Heart left ventricle (tissue), 16 donors: ENCODE measurements around the gene SCRN1. TPM values are rescaled to one million over a fixed set of nuclear protein-coding genes. Genes with fewer than 3 reads are reported as not detected.
A peak's percentile ranks its signal among the peaks of the same experiment; 100 is the strongest.

Experiments used
- ATAC-seq, 4 donors: fragments of 200-7000 bp; cut with Tn5 transposase; one replicate each; pipeline ENCODE4 v1.9.1; 2020 to 2022; ENCODE audit warnings: moderate library complexity in 4 of 4, mild to moderate bottlenecking in 3 of 4, moderate number of reproducible peaks in 1 of 4
- DNase-seq, 5 donors: peaks; one replicate each; pipeline ENCODE4 v3.0.0-alpha.2; 2020
- H3K27ac ChIP-seq, 12 donors: fragments of 200-600 bp; sonication (generic) in 4 of 12; one replicate each; pipeline versions ENCODE4 v1.5.0 to v1.8.0; 2016 to 2022; ENCODE audit warnings: mild to moderate bottlenecking in 2 of 12
- H3K27me3 ChIP-seq, 9 donors: fragments of 200-600 bp; sonication (generic) in 2 of 9; one replicate each; pipeline versions ENCODE4 v1.5.1 to v1.8.0; 2016 to 2022; ENCODE audit warnings: mild to moderate bottlenecking in 3 of 9
- H3K36me3 ChIP-seq, 9 donors: fragments of 200-600 bp; sonication (generic) in 2 of 9; one replicate each; pipeline versions ENCODE4 v1.5.0 to v1.8.0; 2018 to 2022; ENCODE audit warnings: mild to moderate bottlenecking in 2 of 9
- H3K4me1 ChIP-seq, 12 donors: fragments of 200-600 bp; sonication (generic) in 4 of 12; one replicate each; pipeline versions ENCODE4 v1.5.0 to v1.8.0; 2016 to 2022; ENCODE audit warnings: mild to moderate bottlenecking in 3 of 12
- H3K4me3 ChIP-seq, 12 donors: fragments of 200-600 bp; sonication (generic) in 4 of 12; one replicate each; pipeline versions ENCODE4 v1.5.0 to v1.8.0; 2017 to 2022; ENCODE audit warnings: mild to moderate bottlenecking in 9 of 12, moderate library complexity in 4 of 12
- H3K9me3 ChIP-seq, 12 donors: fragments of 200-600 bp; sonication (generic) in 4 of 12; one replicate each; pipeline versions ENCODE4 v1.5.0 to v1.8.0; 2016 to 2022; ENCODE audit warnings: mild to moderate bottlenecking in 1 of 12
- CTCF ChIP-seq, 12 donors: fragments of 200-600 bp; sonication (generic) in 4 of 12; IDR thresholded peaks; one replicate each; pipeline versions ENCODE4 v1.5.0 to v1.8.0; 2018 to 2022; ENCODE audit warnings: antibody characterized with exemption in 12 of 12, mild to moderate bottlenecking in 5 of 12
- POLR2A ChIP-seq, 2 donors: fragments of 450-650 bp; IDR thresholded peaks; one replicate each; pipeline ENCODE4 v1.6.1; 2017; ENCODE audit warnings: antibody characterized with exemption in 2 of 2, mild to moderate bottlenecking in 2 of 2, moderate library complexity in 2 of 2
- WGBS, 4 donors: extraction: QIAGEN DNeasy Blood & Tissue Kit in 2 of 4; methylation state at CpG; one replicate each; pipeline versions ENCODE4 v1.1.5 to v1.1.7; 2013 to 2018; 5-methylcytosine and 5-hydroxymethylcytosine counted together
- intact Hi-C, 10 donors: fragments of 100-400 bp; cut with DNase I; formaldehyde crosslinking; loops; one replicate each; pipeline versions ENCODE4 v1.11.1 to v1.14.2; 2022
- polyA plus RNA-seq, 2 donors: library from polyadenylated mRNA; stranded (reverse); fragments of 200-250 nt; gene quantifications; one replicate each; pipeline ENCODE4 v1.2.3, GENCODE V29; 2013
- total RNA-seq, 9 donors: library from RNA; depleted of rRNA in 2 of 9; stranded (reverse); fragments of >200 nt in 2 of 9; fragmentation: NEBNext Ultra II Directional in 3 of 9; extraction: Animal tissue kit (Norgen Biotek cat#: 25700) in 3 of 9; gene quantifications; one replicate each; pipeline versions ENCODE4 v1.1.0 to v1.2.4, GENCODE V29; 2016 to 2023
- donor health status: ischemic (EF 13 %, LVEDD 7.1; RV severe dilation, severe dysfunction).
- donor health status: healthy with polysubstance abuse.
- donor health status: DM: no; HTN: yes; CAD: no.
- donor health status: DM: no; HTN: no; CAD: no.
- donor health status: ischemic (EF 25% LVEDD 6.9; RV normal size, moderate dysfunction).
- donor health status: ischemic (EF 25% LVEDD 5.7; RV mildly dilated, moderate dysfunction).
- donor health status: healthy.
- donor health status: DM: yes; HTN: yes; CAD: no.
- donor health status: ischemic (EF 35%, LVEDD 5.7; RV mildly dilated, moderate dysfunction).
- donor health status: nonischemic (EF 11% LVEDD 7.7; RV severe dilation, severe dysfunction).
- donor health status: DM: yes; HTN: yes; CAD: no.
- donor health status: PGD.
- donor health status: ischemic (EF 29% LVEDD 5.4; RV normal size, mild dysfunction).
- donor health status: nonischemic (EF 23%, LVEDD 6.1; RV moderate dilation, normal function).

Gene SCRN1
- total and polyA plus RNA-seq, 11 donors: 2.7 to 40.2 (median 20.1) TPM

- peak overlapping the region; percentile 36 to 97 (median 90) for H3K27ac ChIP-seq
- TF ChIP-seq POLR2A (IDR thresholded peaks at IDR 0.05): no peak
- intact Hi-C loops: loop anchor here in 3 of 10 donors (2.0 to 10.0 kb wide), 4 partner anchors 35 to 258 kb away; partner anchors contain the start of genes MTURN (in 1 of the 3), SCRN1 (in 1 of the 3) and ZNRF2 (in 1 of the 3)
- ATAC-seq (peak in 3 of 4 donors; percentile 13 to 23 (median 16)), DNase-seq (no peak)
- H3K4me1 ChIP-seq: peaks cover 0 to 48% (median 30%) of the 10 kb centered on the region in 12 donors
- H3K27me3 ChIP-seq: no peaks in the 10 kb centered on the region
- peak overlapping the region; percentile 30 to 98 (median 85) for H3K4me3 ChIP-seq
- H3K36me3 ChIP-seq: no peaks in the 10 kb centered on the region
- H3K9me3 ChIP-seq: no peaks in the 10 kb centered on the region
- 1 to 2% (median 1%) methylated on average over 10 of the region's 10 CpGs for WGBS, 4 donors
Measured at GRCh38 chr7:30027065-30027456, 37.5 kb upstream of the SCRN1 start.

- Histone ChIP-seq H3K4me1 (peaks cover 0 to 47% (median 30%) of the 10 kb centered on the region in 12 donors), H3K27ac (peak within 1 kb of the TSS; percentile 48 to 97 (median 90)), H3K27me3 (no peaks in the 10 kb centered on the region), H3K4me3 (peak within 1 kb of the TSS; percentile 62 to 98 (median 88)), H3K36me3 (peaks cover 0 to 3% (median 0%) of the 10 kb centered on the region in 9 donors), H3K9me3 (no peaks in the 10 kb centered on the region)
- peak; percentile 97 to 98 (median 98) for DNase-seq
- intact Hi-C loops: loop anchor here in 3 of 10 donors (2.0 to 10.0 kb wide), 4 partner anchors 36 to 258 kb away; partner anchors contain the start of genes MTURN (in 1 of the 3), SCRN1 (in 1 of the 3) and ZNRF2 (in 1 of the 3)
- ATAC-seq: peak; percentile 94 to 98 (median 94)
- 0% methylated on average over 32 to 35 of the region's 35 CpGs for WGBS, 4 donors
- TF ChIP-seq POLR2A (IDR thresholded peaks at IDR 0.05): no peak
- TF ChIP-seq CTCF (IDR thresholded peaks at IDR 0.05): no peak
Measured at GRCh38 chr7:30026229-30027064, 36.8 kb upstream of the SCRN1 start, which contains the start of gene FKBP14. Gene FKBP14 (minus strand): TSS chr7:30026702. CDS start chr7:30026508, 194 bp downstream.

GRCh38 chr7:30023524-30023923 is 33.9 kb upstream of the SCRN1 start:
- Histone ChIP-seq H3K27ac (no peak overlapping the region), H3K4me1 (peaks cover 0 to 29% (median 17%) of the 10 kb centered on the region in 12 donors), H3K36me3 (peaks cover 0 to 10% (median 2%) of the 10 kb centered on the region in 9 donors), H3K27me3 (no peaks in the 10 kb centered on the region), H3K9me3 (no peaks in the 10 kb centered on the region), H3K4me3 (no peak overlapping the region)
- WGBS, 4 donors: 93 to 98% (median 96%) methylated on average over 6 of the region's 6 CpGs
- ATAC-seq: no peak
- intact Hi-C loops: loop anchor here in 1 of 10 donors (10.0 kb wide), 1 partner anchor 261 kb away; the partner anchor contains the start of gene ZNRF2
- TF ChIP-seq POLR2A (IDR thresholded peaks at IDR 0.05) (no peak), CTCF (IDR thresholded peaks at IDR 0.05) (no peak)
- DNase-seq: no peak

DNA sequence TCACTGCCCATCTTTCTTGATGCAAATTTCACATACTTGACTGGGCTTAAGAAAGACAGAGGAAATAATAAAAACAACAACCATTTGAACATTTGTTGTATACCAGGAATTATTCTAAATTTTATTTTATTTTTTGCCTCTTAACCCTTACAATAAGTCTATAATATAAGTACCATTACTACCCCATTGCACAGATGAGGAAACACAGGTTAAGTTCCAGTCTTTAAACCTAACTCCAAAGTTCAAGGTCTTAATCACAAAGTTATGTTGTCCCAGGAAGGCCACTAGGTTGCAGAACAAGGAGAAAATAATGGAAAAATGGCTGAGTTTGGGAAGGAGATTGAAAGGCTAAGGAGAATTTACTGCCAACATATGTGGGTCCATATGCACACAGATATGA is 33.4 kb upstream of the SCRN1 start:
- no peak overlapping the region for H3K27ac ChIP-seq
- ATAC-seq (no peak), DNase-seq (no peak)
- H3K9me3 ChIP-seq: no peaks in the 10 kb centered on the region
- H3K27me3 ChIP-seq: no peaks in the 10 kb centered on the region
- no peak overlapping the region for H3K4me3 ChIP-seq
- peaks cover 0 to 15% (median 3%) of the 10 kb centered on the region in 9 donors for H3K36me3 ChIP-seq
- TF ChIP-seq CTCF (IDR thresholded peaks at IDR 0.05): no peak
- no peak for TF ChIP-seq POLR2A (IDR thresholded peaks at IDR 0.05)
- peaks cover 0 to 29% (median 17%) of the 10 kb centered on the region in 12 donors for H3K4me1 ChIP-seq
- intact Hi-C loops: loop anchor here in 1 of 10 donors (10.0 kb wide), 1 partner anchor 262 kb away; the partner anchor contains the start of gene ZNRF2
